MM.1S (cell line): ENCODE measurements around the gene HNMT.

ENCODE experiments used
- EZH2 ChIP-seq: fragments of 300-600 bp; sonication (generic); optimal IDR thresholded peaks from 2 replicates; pipeline ENCODE3; 2017; ENCODE audit warnings: low read depth, mild to moderate bottlenecking, antibody characterized with exemption, low read length, mixed read lengths
- TF ChIP-seq, protein P1 (sequence below): fragments of 300-600 bp; sonication (generic); IDR thresholded peaks from 2 replicates; pipeline ENCODE4 v1.5.1; 2016; ENCODE audit warnings: antibody characterized with exemption, low read length, mixed read lengths

DNA sequence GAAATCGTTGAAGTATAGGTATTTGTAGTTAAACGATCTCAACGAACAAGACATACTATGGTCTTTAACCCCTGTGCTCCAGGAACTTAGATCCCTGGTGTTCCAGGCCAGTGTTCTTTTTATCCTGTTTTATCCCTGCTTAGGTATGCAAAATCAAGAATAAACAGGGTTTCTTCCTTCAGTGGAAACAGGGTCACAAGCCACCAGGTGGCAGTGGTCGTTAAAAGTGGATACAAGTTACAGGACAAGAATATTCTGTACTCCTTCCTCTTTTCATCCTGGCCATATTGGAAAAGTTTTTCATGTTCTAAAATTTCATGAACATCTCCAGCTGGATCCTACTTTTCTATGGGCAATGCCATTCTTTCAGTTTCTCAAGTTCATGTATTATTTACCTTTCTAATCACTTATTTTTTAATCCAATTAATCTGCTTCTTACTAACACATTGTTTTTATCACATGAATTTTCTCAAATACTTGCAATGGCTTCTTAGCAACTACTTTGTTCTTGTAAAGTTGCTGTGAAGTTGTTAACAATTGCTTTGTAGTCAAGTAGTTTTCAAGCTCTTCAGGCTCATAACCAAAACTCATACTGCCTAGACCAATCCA lies 16.4 kb upstream of the HNMT start:
- TF ChIP-seq, protein P1, sequence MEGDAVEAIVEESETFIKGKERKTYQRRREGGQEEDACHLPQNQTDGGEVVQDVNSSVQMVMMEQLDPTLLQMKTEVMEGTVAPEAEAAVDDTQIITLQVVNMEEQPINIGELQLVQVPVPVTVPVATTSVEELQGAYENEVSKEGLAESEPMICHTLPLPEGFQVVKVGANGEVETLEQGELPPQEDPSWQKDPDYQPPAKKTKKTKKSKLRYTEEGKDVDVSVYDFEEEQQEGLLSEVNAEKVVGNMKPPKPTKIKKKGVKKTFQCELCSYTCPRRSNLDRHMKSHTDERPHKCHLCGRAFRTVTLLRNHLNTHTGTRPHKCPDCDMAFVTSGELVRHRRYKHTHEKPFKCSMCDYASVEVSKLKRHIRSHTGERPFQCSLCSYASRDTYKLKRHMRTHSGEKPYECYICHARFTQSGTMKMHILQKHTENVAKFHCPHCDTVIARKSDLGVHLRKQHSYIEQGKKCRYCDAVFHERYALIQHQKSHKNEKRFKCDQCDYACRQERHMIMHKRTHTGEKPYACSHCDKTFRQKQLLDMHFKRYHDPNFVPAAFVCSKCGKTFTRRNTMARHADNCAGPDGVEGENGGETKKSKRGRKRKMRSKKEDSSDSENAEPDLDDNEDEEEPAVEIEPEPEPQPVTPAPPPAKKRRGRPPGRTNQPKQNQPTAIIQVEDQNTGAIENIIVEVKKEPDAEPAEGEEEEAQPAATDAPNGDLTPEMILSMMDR = peak; percentile 53
- no peak for TF ChIP-seq EZH2
